HepG2 (cell line): Measurements from ENCODE around the gene LBR. TPM values are rescaled to one million over a fixed set of nuclear protein-coding genes. Genes with fewer than 3 reads are reported as not detected.

ENCODE experiments used
- ARID3A ChIP-seq: IDR thresholded peaks from 2 replicates; pipeline ENCODE4 v1.6.1; 2012; ENCODE audit warnings: low read depth, low read length, improper control_type of control experiment
- GABPB1 ChIP-seq: IDR thresholded peaks from 2 replicates; pipeline ENCODE4 v1.6.1; 2016; ENCODE audit warnings: mild to moderate bottlenecking, missing genetic modification reagents, moderate library complexity, missing compliant biosample characterization
- HMGXB3 ChIP-seq: sonication (generic); formaldehyde crosslinking; IDR thresholded peaks from 2 replicates; pipeline ENCODE4 v1.4.0; 2020; ENCODE audit warnings: missing genetic modification reagents, borderline replicate concordance
- KLF11 ChIP-seq: IDR thresholded peaks from 2 replicates; pipeline ENCODE4 v1.6.1; 2016; ENCODE audit warnings: missing compliant biosample characterization
- KLF16 ChIP-seq, 2 experiments: sonication (generic) in 1 of 2; formaldehyde crosslinking in 1 of 2; IDR thresholded peaks; 2 replicates each; pipeline versions ENCODE4 v1.6.1 to v1.8.0; 2016 to 2023; ENCODE audit warnings: missing genetic modification reagents in 2 of 2, missing compliant biosample characterization in 1 of 2
- MBD4 ChIP-seq: IDR thresholded peaks from 2 replicates; pipeline ENCODE4 v1.6.1; 2012; ENCODE audit warnings: low read length, inconsistent platforms, borderline replicate concordance
- MEIS1 ChIP-seq: sonication (generic); formaldehyde crosslinking; IDR thresholded peaks from 2 replicates; pipeline ENCODE4 v1.9.0; 2021; ENCODE audit warnings: mild to moderate bottlenecking, missing genetic modification reagents, moderate library complexity, borderline replicate concordance
- PRDM10 ChIP-seq: sonication (generic); formaldehyde crosslinking; IDR thresholded peaks from 2 replicates; pipeline ENCODE4 v1.4.0; 2020; ENCODE audit warnings: low read depth, missing genetic modification reagents
- SNAPC5 ChIP-seq: sonication (generic); formaldehyde crosslinking; IDR thresholded peaks from 2 replicates; pipeline ENCODE4 v1.8.1; 2023; ENCODE audit warnings: mild to moderate bottlenecking, missing genetic modification reagents, borderline replicate concordance
- YY1 ChIP-seq: IDR thresholded peaks from 2 replicates; pipeline ENCODE4 v1.6.1; 2011; ENCODE audit warnings: low read length, low read depth, moderate library complexity, mild to moderate bottlenecking; ENCODE audit not compliant: insufficient read depth, insufficient replicate concordance
- ZNF260 ChIP-seq: sonication (generic); formaldehyde crosslinking; IDR thresholded peaks from 2 replicates; pipeline ENCODE4 v1.4.0; 2020; ENCODE audit warnings: missing genetic modification reagents, low read depth, mild to moderate bottlenecking, borderline replicate concordance
- ZNF577 ChIP-seq: sonication (generic); formaldehyde crosslinking; IDR thresholded peaks from 2 replicates; pipeline ENCODE4 v1.4.0; 2020; ENCODE audit warnings: mild to moderate bottlenecking, low read depth, missing genetic modification reagents, borderline replicate concordance
- ZNF691 ChIP-seq: sonication (generic); formaldehyde crosslinking; IDR thresholded peaks from 2 replicates; pipeline ENCODE4 v1.4.0; 2020; ENCODE audit warnings: missing genetic modification reagents, low read depth, mild to moderate bottlenecking, borderline replicate concordance
- ZNF800 ChIP-seq: sonication (generic); formaldehyde crosslinking; IDR thresholded peaks from 2 replicates; pipeline ENCODE4 v1.4.0; 2020; ENCODE audit warnings: missing genetic modification reagents
- polyA plus RNA-seq, 8 experiments: library from polyadenylated mRNA; depleted of rRNA in 3 of 8; stranded (reverse) in 7 of 8; unstranded in 1 of 8; fragments of >200 nt; fragmentation: Illumina TruSeq in 4 of 8; extraction: Trizol in 4 of 8; gene quantifications; 2 replicates each; pipeline versions ENCODE4 v1.2.1 to v1.2.3, GENCODE V29; 2011 to 2016; ENCODE audit warnings: low read depth in 4 of 8, missing spikeins in 1 of 8, mixed read lengths in 1 of 8; ENCODE audit not compliant: insufficient read depth in 1 of 8
- total RNA-seq, 5 experiments: library from RNA; depleted of rRNA; stranded (reverse); fragments of >200 nt; fragmentation: Illumina TruSeq; extraction: Trizol; gene quantifications; 2 replicates each; pipeline ENCODE4 v1.2.3, GENCODE V29; 2016; ENCODE audit warnings: low read depth in 1 of 5

LBR gene
- total and polyA plus RNA-seq, 2 of the 13 experiments (the other 11 are each of a cell fraction or from before 2014, with no cell fraction given), result 38.9 to 76.7 TPM

GRCh38 chr1:225428068-225428880 is 436 bp upstream of the LBR start (continued):
- TF ChIP-seq ARID3A (0 out of 2 replicates have a peak, but pooled peaks have one; percentile 16), HMGXB3 (no peak), SNAPC5 (CRISPR knock-in tag) (no peak), ZNF800 (no peak), MBD4 (no peak), KLF16 (CRISPR knock-in tag; IDR thresholded peaks at IDR 0.05) (peak in 1 of 2 experiments; percentile 76; a peak in 1 of 4 replicates), GABPB1 (CRISPR knock-in tag) (peak; percentile 67; the same call in 1 of the 2 replicates), ZNF691 (CRISPR knock-in tag) (no peak), ZNF577 (CRISPR knock-in tag) (no peak), KLF11 (CRISPR knock-in tag) (no peak), PRDM10 (CRISPR knock-in tag) (peak; percentile 28; the same call in 1 of the 2 replicates), MEIS1 (CRISPR knock-in tag) (no peak), YY1 (no peak), ZNF260 (CRISPR knock-in tag) (no peak)
